Mucosa of descending colon (tissue), 3 donors: ENCODE data around the gene ODAD3. TPM values are rescaled to one million over a fixed set of nuclear protein-coding genes. Genes with fewer than 3 reads are reported as not detected.

Experiments
- ATAC-seq: fragments of 200-7000 bp; cut with Tn5 transposase; one replicate; pipeline ENCODE4 v1.9.1; 2020; ENCODE audit warnings: mild to moderate bottlenecking, moderate library complexity
- DNase-seq, 3 donors: peaks; one replicate each; pipeline ENCODE4 v3.0.0-alpha.2; 2020
- H3K36me3 ChIP-seq: fragments of 200-600 bp; one replicate; pipeline ENCODE4 v1.8.0; 2021; ENCODE audit warnings: low read depth, mild to moderate bottlenecking
- H3K4me1 ChIP-seq: fragments of 200-600 bp; one replicate; pipeline ENCODE4 v1.8.0; 2021; ENCODE audit warnings: low read depth, mild to moderate bottlenecking
- H3K4me3 ChIP-seq: fragments of 200-600 bp; one replicate; pipeline ENCODE4 v1.8.0; 2021; ENCODE audit warnings: mild to moderate bottlenecking
- H3K9me3 ChIP-seq: fragments of 200-600 bp; one replicate; pipeline ENCODE4 v1.8.0; 2021; ENCODE audit warnings: mild to moderate bottlenecking
- CTCF ChIP-seq: fragments of 200-600 bp; IDR thresholded peaks from one replicate; pipeline ENCODE4 v1.8.0; 2022; ENCODE audit warnings: antibody characterized with exemption, mild to moderate bottlenecking
- intact Hi-C, 2 donors: fragments of 100-400 bp; cut with DNase I in 1 of 2; cut with micrococcal nuclease in 1 of 2; formaldehyde crosslinking; loops; one replicate each; pipeline versions ENCODE4 v1.11.0 to v1.11.1; 2022; cut with DNase I, micrococcal nuclease
- total RNA-seq, 3 donors: library from RNA; stranded (reverse); fragmentation: NEBNext Ultra II Directional in 2 of 3; extraction: Animal tissue kit (Norgen Biotek cat#: 25700) in 2 of 3; gene quantifications; one replicate each; pipeline versions ENCODE4 v1.2.1 to v1.2.4, GENCODE V29; 2021 to 2023
- donor health status: DM: no; HTN: no; CAD: no; lungs with moderate emphysema.
- donor health status: DM: no; HTN: no; CAD: no.
- donor health status: DM: no; HTN: yes; CAD: no.

The ODAD3 gene
- total RNA-seq, 3 donors from 2014 or later = 0.14 to 0.28 TPM; not detected in 1

DNA sequence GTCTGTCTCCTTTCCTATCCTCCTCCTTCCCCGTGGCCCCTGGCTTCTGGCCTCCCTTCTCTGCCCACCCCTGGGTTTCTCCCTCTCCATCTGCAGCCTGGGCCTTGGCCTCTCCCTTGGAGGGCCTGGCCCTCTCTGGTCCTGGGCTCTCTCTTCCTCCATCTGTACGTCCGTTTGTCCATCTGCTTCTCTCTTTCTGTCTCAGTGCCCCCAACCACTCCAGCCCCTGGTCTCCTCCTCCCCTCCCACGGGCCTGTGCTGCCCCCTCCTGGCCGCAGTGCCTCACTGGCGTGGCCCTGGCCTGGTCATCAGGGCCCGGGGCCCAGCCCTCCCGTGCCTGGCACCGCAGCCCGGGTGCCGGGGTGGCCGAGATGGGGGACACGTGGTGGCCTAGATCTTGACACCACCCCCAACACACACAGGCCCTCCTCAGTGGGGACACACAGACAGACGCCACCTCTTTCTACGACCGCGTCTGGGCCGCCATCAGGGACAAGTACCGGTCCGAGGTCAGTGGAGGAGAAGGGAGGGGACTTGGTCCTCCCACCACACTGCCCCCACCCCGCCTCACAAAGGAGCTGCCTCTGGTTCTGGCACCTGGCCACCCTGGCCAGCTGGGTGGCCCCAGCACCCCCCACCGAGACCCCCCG is 11.9 kb upstream of the ODAD3 start:
- intact Hi-C loops = loop anchor here in 1 of 2 donors (10.0 kb wide), 1 partner anchor 152 kb away; the partner anchor contains the start of gene TSPAN16
- peaks cover 7% of the 10 kb centered on the region for H3K36me3 ChIP-seq
- peak; percentile 73 for ATAC-seq

DNA sequence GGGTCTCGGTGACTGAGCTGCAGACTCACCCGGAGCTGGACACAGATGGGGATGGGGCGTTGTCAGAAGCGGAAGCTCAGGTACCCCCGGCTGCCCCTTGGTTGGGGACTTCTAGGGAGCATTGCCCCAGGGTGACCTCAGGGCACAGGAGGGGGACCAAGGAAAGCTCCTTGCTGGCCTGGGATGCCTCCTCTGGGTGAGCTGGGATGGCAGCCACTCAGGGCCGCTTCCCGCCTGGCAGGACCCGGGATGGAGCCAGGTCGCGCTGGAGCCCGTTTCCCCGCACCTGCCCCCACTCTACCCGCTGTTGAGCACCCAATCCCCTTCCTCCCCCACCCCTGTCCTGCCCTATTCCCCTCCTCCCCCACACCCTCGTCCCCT is 11.3 kb upstream of the ODAD3 start:
- H3K36me3 ChIP-seq = peaks cover 7% of the 10 kb centered on the region
- no peak for TF ChIP-seq CTCF
- no peaks in the 10 kb centered on the region for H3K9me3 ChIP-seq
- ATAC-seq (no peak), DNase-seq (no peak)
- H3K4me1 ChIP-seq = no peaks in the 10 kb centered on the region
- intact Hi-C loops = loop anchor here in 1 of 2 donors (10.0 kb wide), 1 partner anchor 151 kb away; the partner anchor contains the start of gene TSPAN16
- H3K4me3 ChIP-seq = no peak overlapping the region

More for the DNA sequence above, 11.9 kb upstream of the ODAD3 start:
- DNase-seq = peak in 2 of 3 donors; percentile 57 to 70
- Histone ChIP-seq H3K4me1 (no peaks in the 10 kb centered on the region), H3K4me3 (no peak overlapping the region), H3K9me3 (no peaks in the 10 kb centered on the region)
- TF ChIP-seq CTCF = peak; percentile 56

DNA sequence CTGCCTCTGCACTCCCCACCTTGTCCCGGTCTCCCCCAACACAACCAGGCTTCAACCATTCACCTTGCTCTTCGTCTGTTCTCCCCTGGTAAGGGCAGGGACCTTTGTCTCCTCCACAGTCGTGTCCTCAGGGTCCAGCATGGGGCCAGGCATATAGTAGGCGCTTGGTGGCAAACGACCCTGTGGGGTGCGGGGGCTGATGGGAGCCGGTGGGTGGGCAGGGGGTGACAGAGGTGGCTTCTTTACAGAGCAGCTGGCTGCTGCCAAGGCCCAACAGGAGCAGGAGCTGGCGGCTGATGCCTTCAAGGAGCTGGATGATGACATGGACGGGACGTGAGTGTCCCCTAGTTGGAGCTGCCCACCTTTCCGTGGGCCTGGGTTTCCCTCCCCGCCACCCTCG is 10.2 kb upstream of the ODAD3 start:
- intact Hi-C loops = loop anchor here in 1 of 2 donors (10.0 kb wide), 1 partner anchor 150 kb away; the partner anchor contains the start of gene TSPAN16
- Histone ChIP-seq H3K9me3 (no peaks in the 10 kb centered on the region), H3K4me3 (no peak overlapping the region), H3K4me1 (no peaks in the 10 kb centered on the region), H3K36me3 (peaks cover 7% of the 10 kb centered on the region)
- DNase-seq = no peak
- TF ChIP-seq CTCF = no peak
- ATAC-seq = no peak

GRCh38 chr19:11444059-11444458 is 9.1 kb upstream of the ODAD3 start:
- Histone ChIP-seq H3K9me3 (no peaks in the 10 kb centered on the region), H3K4me1 (no peaks in the 10 kb centered on the region), H3K36me3 (peaks cover 7% of the 10 kb centered on the region), H3K4me3 (no peak overlapping the region)
- DNase-seq (no peak), ATAC-seq (no peak)
- intact Hi-C loops = loop anchor here in 1 of 2 donors (10.0 kb wide), 1 partner anchor 149 kb away; the partner anchor contains the start of gene TSPAN16
- TF ChIP-seq CTCF = no peak

- no peak for TF ChIP-seq CTCF
- no peak overlapping the region for H3K4me3 ChIP-seq
- DNase-seq (no peak), ATAC-seq (no peak)
- no peaks in the 10 kb centered on the region for H3K9me3 ChIP-seq
- intact Hi-C loops = no loop called here
- peaks cover 14% of the 10 kb centered on the region for H3K36me3 ChIP-seq
- H3K4me1 ChIP-seq = peaks cover 9% of the 10 kb centered on the region
Observed at GRCh38 chr19:11437955-11438354, 3.0 kb upstream of the ODAD3 start.
